Amniotic epithelial cell (primary cell): ENCODE results near the gene GGCX.
"Not testable (repeated sequence)": the region's sequence is repeated elsewhere in the genome, so short reads cannot be mapped to it uniquely, and the experiment has no call there.

ENCODE experiments used
- DNase-seq: peaks from one replicate; pipeline ENCODE4 v3.0.0-alpha.2; 2010; ENCODE audit warnings: low read depth

The GGCX gene

GRCh38 chr2:85561280-85562212 is at the start of gene GGCX:
GGCX (minus strand) TSS chr2:85561493; CDS start chr2:85561428, 65 bp downstream.
- peak; percentile 89 for DNase-seq

GRCh38 chr2:85607268-85608215 is 46.2 kb upstream of the GGCX start:
- peak; percentile 89 for DNase-seq

GRCh38 chr2:85606116-85606455 is 44.8 kb upstream of the GGCX start:
- DNase-seq = no peak

- DNase-seq = peak; percentile 94
Measured at GRCh38 chr2:85605406-85606115, 44.3 kb upstream of the GGCX start.

- DNase-seq = peak; percentile 46
Measured at GRCh38 chr2:85604568-85605339, 43.5 kb upstream of the GGCX start.

GRCh38 chr2:85604133-85604444 is 42.8 kb upstream of the GGCX start:
- DNase-seq = not testable (repeated sequence)

- peak; percentile 86 for DNase-seq
Measured at GRCh38 chr2:85602476-85603234, 41.4 kb upstream of the GGCX start, which contains the start of gene TMEM150A. TMEM150A (minus strand) TSS chr2:85602698; CDS start chr2:85601948, 750 bp downstream.

- peak; percentile 35 for DNase-seq
Measured at GRCh38 chr2:85601771-85602475, 40.6 kb upstream of the GGCX start.

- DNase-seq = no peak
Measured at GRCh38 chr2:85600951-85601770, 39.9 kb upstream of the GGCX start.

- no peak for DNase-seq
Measured at GRCh38 chr2:85600235-85600575, 38.9 kb upstream of the GGCX start.

GRCh38 chr2:85599468-85600234 is 38.4 kb upstream of the GGCX start:
- DNase-seq = no peak

- no peak for DNase-seq
Measured at GRCh38 chr2:85598594-85599340, 37.5 kb upstream of the GGCX start.

- DNase-seq = no peak
Measured at GRCh38 chr2:85597241-85597640, 35.9 kb upstream of the GGCX start.

- no peak for DNase-seq
Measured at GRCh38 chr2:85596486-85597143, 35.3 kb upstream of the GGCX start.

- DNase-seq = peak; percentile 21
Measured at GRCh38 chr2:85596026-85596333, 34.7 kb upstream of the GGCX start.

- peak; percentile 99 for DNase-seq
Measured at GRCh38 chr2:85595301-85596025, 34.2 kb upstream of the GGCX start, which contains the start of gene RNF181. RNF181 (plus strand) TSS chr2:85595745; CDS start chr2:85595764, 19 bp downstream.
